Measurements from ENCODE around the gene PNMA8A. TPM values are rescaled to one million over a fixed set of nuclear protein-coding genes. Genes with fewer than 3 reads are reported as not detected.

Gene PNMA8A
- polyA plus RNA-seq, 1 donor from 2014 or later: 234 TPM

- no peaks in the 10 kb centered on the region for H3K9me2 ChIP-seq (ENCODE audit: insufficient read depth, low read length)
- H2AFZ ChIP-seq (ENCODE audit: low read depth, low read length): peak within 1 kb of the TSS; percentile 66
- H3K79me2 ChIP-seq (replicated peaks; ENCODE audit: insufficient read depth, low read length): no peaks in the 10 kb centered on the region
- no peaks in the 10 kb centered on the region for H3K36me3 ChIP-seq (ENCODE audit: insufficient read depth, low read length)
- H3F3A ChIP-seq (ENCODE audit: insufficient read depth, low read length, poor library complexity, severe bottlenecking): no peaks in the 10 kb centered on the region
- peak within 1 kb of the TSS; percentile 97 for H3K4me2 ChIP-seq (ENCODE audit: low read length)
- TF ChIP-seq RAD21 (conservative IDR thresholded peaks at IDR 0.05): peak; percentile 40
- no peak for TF ChIP-seq EZH2 (IDR thresholded peaks at IDR 0.05; ENCODE audit: borderline replicate concordance, insufficient read depth, low read length, poor library complexity, severe bottlenecking)
- TF ChIP-seq POLR2AphosphoS5 (IDR thresholded peaks at IDR 0.05): peak; percentile 96
- TF ChIP-seq SMC3 (conservative IDR thresholded peaks at IDR 0.05; ENCODE audit: poor library complexity): peak; percentile 33
- peak; percentile 68 for TF ChIP-seq TAF1 (IDR thresholded peaks at IDR 0.05; ENCODE audit: low read depth)
- TF ChIP-seq MXI1 (conservative IDR thresholded peaks at IDR 0.05; ENCODE audit: poor library complexity, severe bottlenecking): peak; percentile 54
- TF ChIP-seq EP300 (conservative IDR thresholded peaks at IDR 0.05; ENCODE audit: poor library complexity, severe bottlenecking): peak; percentile 45
- TF ChIP-seq, protein P1, sequence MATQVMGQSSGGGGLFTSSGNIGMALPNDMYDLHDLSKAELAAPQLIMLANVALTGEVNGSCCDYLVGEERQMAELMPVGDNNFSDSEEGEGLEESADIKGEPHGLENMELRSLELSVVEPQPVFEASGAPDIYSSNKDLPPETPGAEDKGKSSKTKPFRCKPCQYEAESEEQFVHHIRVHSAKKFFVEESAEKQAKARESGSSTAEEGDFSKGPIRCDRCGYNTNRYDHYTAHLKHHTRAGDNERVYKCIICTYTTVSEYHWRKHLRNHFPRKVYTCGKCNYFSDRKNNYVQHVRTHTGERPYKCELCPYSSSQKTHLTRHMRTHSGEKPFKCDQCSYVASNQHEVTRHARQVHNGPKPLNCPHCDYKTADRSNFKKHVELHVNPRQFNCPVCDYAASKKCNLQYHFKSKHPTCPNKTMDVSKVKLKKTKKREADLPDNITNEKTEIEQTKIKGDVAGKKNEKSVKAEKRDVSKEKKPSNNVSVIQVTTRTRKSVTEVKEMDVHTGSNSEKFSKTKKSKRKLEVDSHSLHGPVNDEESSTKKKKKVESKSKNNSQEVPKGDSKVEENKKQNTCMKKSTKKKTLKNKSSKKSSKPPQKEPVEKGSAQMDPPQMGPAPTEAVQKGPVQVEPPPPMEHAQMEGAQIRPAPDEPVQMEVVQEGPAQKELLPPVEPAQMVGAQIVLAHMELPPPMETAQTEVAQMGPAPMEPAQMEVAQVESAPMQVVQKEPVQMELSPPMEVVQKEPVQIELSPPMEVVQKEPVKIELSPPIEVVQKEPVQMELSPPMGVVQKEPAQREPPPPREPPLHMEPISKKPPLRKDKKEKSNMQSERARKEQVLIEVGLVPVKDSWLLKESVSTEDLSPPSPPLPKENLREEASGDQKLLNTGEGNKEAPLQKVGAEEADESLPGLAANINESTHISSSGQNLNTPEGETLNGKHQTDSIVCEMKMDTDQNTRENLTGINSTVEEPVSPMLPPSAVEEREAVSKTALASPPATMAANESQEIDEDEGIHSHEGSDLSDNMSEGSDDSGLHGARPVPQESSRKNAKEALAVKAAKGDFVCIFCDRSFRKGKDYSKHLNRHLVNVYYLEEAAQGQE (IDR thresholded peaks at IDR 0.05; ENCODE audit: borderline replicate concordance): peak; percentile 76
- TF ChIP-seq CTCF (IDR thresholded peaks at IDR 0.05; ENCODE audit: poor library complexity, severe bottlenecking): no peak
- H4K20me1 ChIP-seq (ENCODE audit: insufficient read depth): no peaks in the 10 kb centered on the region
- peak within 1 kb of the TSS; percentile 96 for H3K27ac ChIP-seq (ENCODE audit: low read length)
- peak within 1 kb of the TSS; percentile 71 for H3K4me3 ChIP-seq (ENCODE audit: low read length)
- peak within 1 kb of the TSS; percentile 81 for H3K9ac ChIP-seq (ENCODE audit: low read length)
- peaks cover 14% of the 10 kb centered on the region for H3K9me3 ChIP-seq (ENCODE audit: low read length)
- H3K27me3 ChIP-seq (ENCODE audit: insufficient read depth, low read depth, low read length): peaks cover 36% of the 10 kb centered on the region
These were observed 24.4 kb upstream of the PNMA8A start, which contains the start of gene PNMA8B for GRCh38 chr19:46495786-46496099. Gene PNMA8B, minus strand, starts transcription at chr19:46495867. Its CDS starts 402 bp downstream, at chr19:46495465.

DNA sequence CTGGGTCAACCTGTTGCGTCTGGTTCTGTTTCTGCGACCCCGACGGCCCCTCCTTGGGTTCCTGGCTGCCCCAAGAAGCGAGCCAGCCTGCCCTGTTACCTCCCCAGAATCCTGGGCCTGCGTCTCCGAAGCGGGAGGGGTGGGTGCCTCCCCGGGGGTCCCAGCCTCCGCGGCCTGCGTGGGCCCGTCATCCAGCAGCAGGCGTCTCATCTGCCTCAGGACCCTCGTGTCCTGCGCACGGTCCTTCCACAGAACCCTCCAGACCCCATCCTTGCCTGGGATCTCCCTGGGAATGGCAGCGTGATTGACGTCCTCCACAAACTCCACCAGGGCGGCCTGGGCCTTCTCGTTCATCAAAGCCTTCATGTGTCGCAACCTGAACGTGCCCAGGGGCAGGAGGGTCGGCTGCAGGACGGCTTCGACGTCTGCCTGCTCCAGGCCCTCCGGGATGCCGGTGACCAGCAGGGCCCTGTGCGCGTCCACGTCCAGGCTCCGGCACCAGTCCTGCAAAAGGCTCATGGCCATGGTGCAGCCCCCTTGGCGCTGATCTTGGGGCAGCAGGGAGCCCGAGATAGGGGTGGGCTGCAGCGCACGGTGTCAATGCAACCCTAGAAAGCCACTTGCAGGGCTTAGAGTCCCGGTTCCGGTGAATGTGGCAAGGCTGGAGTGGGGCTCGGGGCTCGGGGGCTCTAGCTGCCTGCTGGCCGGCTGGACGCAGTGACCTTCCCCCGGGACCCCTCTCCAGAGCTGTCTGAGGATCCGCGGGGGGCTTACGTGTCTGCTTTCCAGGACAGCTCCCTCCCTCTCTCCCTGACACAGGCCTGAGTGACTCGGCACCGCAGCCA, 23.8 kb upstream of the PNMA8A start:
- Histone ChIP-seq H3K27ac (ENCODE audit: low read length) (peak overlapping the region; percentile 96), H3K79me2 (replicated peaks; ENCODE audit: insufficient read depth, low read length) (no peaks in the 10 kb centered on the region), H3K9ac (ENCODE audit: low read length) (peak overlapping the region; percentile 81), H2AFZ (ENCODE audit: low read depth, low read length) (peak overlapping the region; percentile 66), H3K4me3 (ENCODE audit: low read length) (peak overlapping the region; percentile 71), H3K27me3 (ENCODE audit: insufficient read depth, low read depth, low read length) (peaks cover 37% of the 10 kb centered on the region), H3F3A (ENCODE audit: insufficient read depth, low read length, poor library complexity, severe bottlenecking) (no peaks in the 10 kb centered on the region), H3K36me3 (ENCODE audit: insufficient read depth, low read length) (no peaks in the 10 kb centered on the region), H4K20me1 (ENCODE audit: insufficient read depth) (no peaks in the 10 kb centered on the region), H3K9me2 (ENCODE audit: insufficient read depth, low read length) (no peaks in the 10 kb centered on the region), H3K4me2 (ENCODE audit: low read length) (peak overlapping the region; percentile 97), H3K9me3 (ENCODE audit: low read length) (peaks cover 14% of the 10 kb centered on the region)
- TF ChIP-seq, protein P1 (IDR thresholded peaks at IDR 0.05; ENCODE audit: borderline replicate concordance): no peak

All from neural cell (in vitro differentiated cells).